ENCODE results near the gene SLC7A8.

GRCh38 chr14:23181946-23182345, 1.5 kb downstream of the SLC7A8 start:
- no peak for TF ChIP-seq CTCF (IDR thresholded peaks at IDR 0.05; ENCODE audit: borderline replicate concordance, extremely low read depth, low read length, poor library complexity, severe bottlenecking)
- no peak for TF ChIP-seq EZH2 (IDR thresholded peaks at IDR 0.05; ENCODE audit: borderline replicate concordance, low read depth, low read length, severe bottlenecking)

Measured in DND-41 (cell line).